H1 (cell line): Measurements from ENCODE around the gene BSG. TPM values are rescaled to one million over a fixed set of nuclear protein-coding genes. Genes with fewer than 3 reads are reported as not detected.

ENCODE experiments used
- CTCF ChIA-PET: fragments of 300-600 bp; sonication (Branson Sonifier 250); formaldehyde crosslinking; loops from one replicate; lab custom pipeline; 2021; ENCODE audit not compliant: partially characterized antibody; lab: Charles Lee
- POLR2A ChIA-PET: fragments of 300-600 bp; sonication (Branson Sonifier 250); formaldehyde crosslinking; loops from one replicate; lab custom pipeline; 2021; ENCODE audit warnings: inconsistent platforms; ENCODE audit not compliant: partially characterized antibody; lab: Charles Lee
- DNase-seq, 2 experiments: peaks; one replicate each; pipeline versions ENCODE4 v3.0.0 to v3.0.0-alpha.2; 2010 to 2022; ENCODE audit warnings: low spot score in 2 of 2, low read depth in 1 of 2, mixed read lengths in 1 of 2
- FAIRE-seq: peaks from 2 replicates; lab custom pipeline; 2011; peaks lifted over from hg19 to GRCh38; lab: Jason Lieb, UNC
- H2AFZ ChIP-seq: 2 replicates; pipeline ENCODE4 v1.8.1; 2012; ENCODE audit warnings: low read length, inconsistent platforms
- H2AK5ac ChIP-seq: 2 replicates; pipeline ENCODE4 v1.6.1; 2013; ENCODE audit warnings: low read depth, low read length
- H2BK120ac ChIP-seq: replicated peaks from 2 replicates; pipeline ENCODE3; 2013; ENCODE audit warnings: low read depth, low read length, inconsistent platforms
- H2BK12ac ChIP-seq: 2 replicates; pipeline ENCODE4 v1.6.1; 2013; ENCODE audit warnings: low read depth, low read length
- H2BK15ac ChIP-seq: 2 replicates; pipeline ENCODE4 v1.6.1; 2013; ENCODE audit warnings: low read length
- H2BK20ac ChIP-seq: 2 replicates; pipeline ENCODE4 v1.6.1; 2013; ENCODE audit warnings: low read length
- H2BK5ac ChIP-seq: 2 replicates; pipeline ENCODE4 v1.6.1; 2013; ENCODE audit warnings: low read depth, low read length
- H3K14ac ChIP-seq: 2 replicates; pipeline ENCODE4 v1.6.1; 2013; ENCODE audit warnings: inconsistent platforms; ENCODE audit not compliant: insufficient read length
- H3K18ac ChIP-seq: 2 replicates; pipeline ENCODE4 v1.6.1; 2013; ENCODE audit warnings: low read length; ENCODE audit errors: extremely low read depth
- H3K23ac ChIP-seq: 2 replicates; pipeline ENCODE4 v1.6.1; 2013; ENCODE audit warnings: inconsistent platforms; ENCODE audit not compliant: insufficient read length
- H3K23me2 ChIP-seq: 2 replicates; pipeline ENCODE4 v1.6.1; 2013; ENCODE audit warnings: low read depth, low read length
- H3K27ac ChIP-seq: 2 replicates; pipeline ENCODE4 v1.6.1; 2011; ENCODE audit warnings: low read depth, low read length, inconsistent platforms
- H3K27me3 ChIP-seq, 4 experiments: replicated peaks in 1 of 4; 1 replicate in 1 of 4; 2 replicates in 3 of 4; pipeline versions ENCODE4 v1.6.1 to v1.8.1; 2011 to 2013; ENCODE audit warnings: low read length in 3 of 4, mild to moderate bottlenecking in 3 of 4, inconsistent platforms in 2 of 4, mixed read lengths in 2 of 4, moderate library complexity in 1 of 4; ENCODE audit not compliant: control insufficient read depth in 3 of 4, insufficient read depth in 3 of 4; ENCODE audit errors: extremely low read depth in 1 of 4
- H3K36me3 ChIP-seq, 4 experiments: 2 replicates each; pipeline versions ENCODE4 v1.6.1 to v1.8.1; 2011 to 2013; ENCODE audit warnings: mild to moderate bottlenecking in 4 of 4, low read length in 3 of 4, moderate library complexity in 2 of 4, control low read depth in 1 of 4, inconsistent platforms in 1 of 4; ENCODE audit not compliant: insufficient read depth in 4 of 4, control insufficient read depth in 2 of 4
- H3K4ac ChIP-seq: replicated peaks from 2 replicates; pipeline ENCODE3; 2013; ENCODE audit warnings: low read length, low read depth, mixed read lengths, inconsistent platforms; ENCODE audit not compliant: insufficient read length
- H3K4me1 ChIP-seq, 4 experiments: replicated peaks in 1 of 4; 1 replicate in 1 of 4; 2 replicates in 3 of 4; pipeline versions ENCODE4 v1.6.1 to v1.8.1; 2011 to 2013; ENCODE audit warnings: low read length in 3 of 4, inconsistent platforms in 2 of 4, mixed read lengths in 1 of 4; ENCODE audit not compliant: insufficient read depth in 4 of 4, control insufficient read depth in 3 of 4
- H3K4me2 ChIP-seq, 2 experiments: 2 replicates each; pipeline versions ENCODE4 v1.6.1 to v1.8.1; 2011 to 2013; ENCODE audit warnings: low read depth in 2 of 2, low read length in 2 of 2, control low read depth in 1 of 2, inconsistent platforms in 1 of 2, mild to moderate bottlenecking in 1 of 2; ENCODE audit not compliant: insufficient read depth in 1 of 2
- H3K4me3 ChIP-seq, 4 experiments: fragments of 200-600, 300-600 bp in 1 of 4; sonication (generic), shearing (Covaris generic), sonication (Bioruptor Twin) in 1 of 4; 2 replicates each; pipeline versions ENCODE4 v1.5.1 to v1.8.1; 2011 to 2016; ENCODE audit warnings: low read length in 4 of 4, low read depth in 3 of 4, control low read depth in 2 of 4, inconsistent platforms in 2 of 4, mild to moderate bottlenecking in 2 of 4, mixed read lengths in 1 of 4, moderate library complexity in 1 of 4; ENCODE audit not compliant: insufficient read depth in 2 of 4; ENCODE audit errors: extremely low read depth in 1 of 4
- H3K56ac ChIP-seq: replicated peaks from 2 replicates; pipeline ENCODE3; 2013; ENCODE audit warnings: low read depth, mild to moderate bottlenecking, mixed read lengths, low read length, inconsistent platforms; ENCODE audit not compliant: insufficient read length
- H3K79me1 ChIP-seq: 2 replicates; pipeline ENCODE4 v1.6.1; 2013; ENCODE audit warnings: low read depth, low read length, control low read depth
- H3K79me2 ChIP-seq, 2 experiments: 2 replicates each; pipeline versions ENCODE4 v1.6.1 to v1.8.1; 2012 to 2013; ENCODE audit warnings: low read length in 2 of 2, mild to moderate bottlenecking in 2 of 2, inconsistent platforms in 1 of 2; ENCODE audit not compliant: insufficient read depth in 2 of 2, control insufficient read depth in 1 of 2
- H3K9ac ChIP-seq, 4 experiments: replicated peaks in 1 of 4; 1 replicate in 1 of 4; 2 replicates in 3 of 4; pipeline versions ENCODE4 v1.6.1 to v1.8.1; 2011 to 2013; ENCODE audit warnings: low read depth in 3 of 4, low read length in 3 of 4, control low read depth in 2 of 4, mild to moderate bottlenecking in 2 of 4, moderate library complexity in 2 of 4, inconsistent platforms in 1 of 4; ENCODE audit errors: extremely low read depth in 1 of 4
- H3K9me3 ChIP-seq, 2 experiments: 2 replicates each; pipeline versions ENCODE4 v1.6.1 to v1.8.1; 2012 to 2013; ENCODE audit warnings: mild to moderate bottlenecking in 2 of 2, moderate library complexity in 2 of 2, control low read depth in 1 of 2, inconsistent platforms in 1 of 2, low read depth in 1 of 2, low read length in 1 of 2, mixed read lengths in 1 of 2; ENCODE audit not compliant: insufficient read depth in 2 of 2
- H4K20me1 ChIP-seq, 2 experiments: replicated peaks in 1 of 2; 2 replicates each; pipeline versions ENCODE3 to v1.8.1; 2011 to 2013; ENCODE audit warnings: inconsistent platforms in 2 of 2, low read length in 2 of 2, mild to moderate bottlenecking in 1 of 2; ENCODE audit not compliant: insufficient read depth in 2 of 2, control insufficient read depth in 1 of 2
- H4K5ac ChIP-seq: 2 replicates; pipeline ENCODE4 v1.6.1; 2013; ENCODE audit warnings: low read length, low read depth, mixed read lengths, inconsistent platforms; ENCODE audit not compliant: insufficient read length
- H4K8ac ChIP-seq: 2 replicates; pipeline ENCODE4 v1.8.0; 2013; ENCODE audit warnings: mild to moderate bottlenecking, moderate library complexity, low read length, inconsistent platforms; ENCODE audit not compliant: insufficient read depth; ENCODE audit errors: extremely low read depth
- H4K91ac ChIP-seq: replicated peaks from 2 replicates; pipeline ENCODE3; 2013; ENCODE audit warnings: low read length, mixed read lengths, inconsistent platforms; ENCODE audit not compliant: insufficient read length
- BCL11A ChIP-seq, 2 experiments: IDR thresholded peaks; one replicate each; pipeline ENCODE4 v1.6.1; 2011; ENCODE audit warnings: low read depth in 2 of 2, low read length in 2 of 2, mild to moderate bottlenecking in 2 of 2
- CHD1 ChIP-seq: IDR thresholded peaks from 2 replicates; pipeline ENCODE4 v1.6.1; 2012; ENCODE audit warnings: low read depth, low read length, improper control_type of control experiment
- CHD2 ChIP-seq: IDR thresholded peaks from 2 replicates; pipeline ENCODE4 v1.6.1; 2012; ENCODE audit warnings: low read length, improper control_type of control experiment
- CTBP2 ChIP-seq: IDR thresholded peaks from 2 replicates; pipeline ENCODE4 v1.7.0; 2011; ENCODE audit warnings: borderline replicate concordance, mild to moderate bottlenecking, moderate library complexity, mixed read lengths, low read length; ENCODE audit not compliant: insufficient read depth, insufficient read length
- EP300 ChIP-seq, 2 experiments: IDR thresholded peaks; 1 replicate in 1 of 2; 2 replicates in 1 of 2; pipeline ENCODE4 v1.6.1; 2011 to 2012; ENCODE audit warnings: low read depth in 2 of 2, low read length in 2 of 2, mild to moderate bottlenecking in 2 of 2, borderline replicate concordance in 1 of 2, inconsistent platforms in 1 of 2, moderate library complexity in 1 of 2
- KDM4A ChIP-seq: IDR thresholded peaks from one replicate; pipeline ENCODE4 v1.7.1; 2012; ENCODE audit warnings: low read depth, mild to moderate bottlenecking, moderate library complexity, low read length, inconsistent platforms; ENCODE audit not compliant: severe bottlenecking
- MAX ChIP-seq: IDR thresholded peaks from 2 replicates; pipeline ENCODE4 v1.6.1; 2012; ENCODE audit warnings: inconsistent platforms
- NANOG ChIP-seq: IDR thresholded peaks from 2 replicates; pipeline ENCODE4 v1.6.1; 2011; ENCODE audit warnings: low read length, low read depth, mild to moderate bottlenecking, inconsistent platforms; ENCODE audit not compliant: insufficient read depth, poor library complexity, severe bottlenecking
- PHF8 ChIP-seq: fragments of 200-600 bp; sonication (generic); conservative IDR thresholded peaks from 2 replicates; pipeline ENCODE4 v1.7.1; 2012; ENCODE audit warnings: low read depth, mild to moderate bottlenecking, inconsistent platforms, low read length, moderate library complexity
- POLR2AphosphoS5 ChIP-seq: IDR thresholded peaks from 2 replicates; pipeline ENCODE4 v1.6.1; 2011; ENCODE audit warnings: low read depth, low read length
- WGBS, 2 experiments: shearing (Covaris generic) in 1 of 2; methylation state at CpG; one replicate each; pipeline versions ENCODE4 v1.1.6 to v1.1.7; 2013 to 2015; ENCODE audit warnings: low lambda C conversion rate in 2 of 2, mixed read lengths in 2 of 2, inconsistent platforms in 1 of 2, low coverage in 1 of 2, missing lambda C conversion rate in 1 of 2; ENCODE audit not compliant: insufficient replicate concordance in 2 of 2, insufficient coverage in 1 of 2, insufficient read length in 1 of 2; ENCODE audit errors: extremely low coverage in 1 of 2, missing lambda C conversion rate in 1 of 2; 5-methylcytosine and 5-hydroxymethylcytosine counted together
- polyA plus RNA-seq, 7 experiments: library from polyadenylated mRNA; depleted of rRNA in 3 of 7; stranded (reverse) in 5 of 7; unstranded in 2 of 7; fragments of >200 nt in 5 of 7; fragments of 200-250 nt in 2 of 7; gene quantifications; 1 replicate in 5 of 7; 2 replicates in 1 of 7; 4 replicates in 1 of 7; pipeline versions ENCODE4 v1.2.1 to v1.2.3, GENCODE V29; 2011 to 2013; ENCODE audit warnings: missing spikeins in 2 of 7, mixed read lengths in 2 of 7
- total RNA-seq: library from RNA; stranded (reverse); fragmentation: NEBNext Ultra II Directional; extraction: Animal tissue kit (Norgen Biotek cat#: 25700); gene quantifications from 2 replicates; pipeline ENCODE4 v1.2.1, GENCODE V29; 2021
- TF ChIP-seq, protein P1 (sequence below): IDR thresholded peaks from 2 replicates; pipeline ENCODE4 v1.6.1; 2012; ENCODE audit warnings: inconsistent platforms

Gene BSG
- total and polyA plus RNA-seq, 2 of the 8 experiments (the other 6 are each of a cell fraction or from before 2014, with no cell fraction given): 726 to 1,055 TPM

DNA sequence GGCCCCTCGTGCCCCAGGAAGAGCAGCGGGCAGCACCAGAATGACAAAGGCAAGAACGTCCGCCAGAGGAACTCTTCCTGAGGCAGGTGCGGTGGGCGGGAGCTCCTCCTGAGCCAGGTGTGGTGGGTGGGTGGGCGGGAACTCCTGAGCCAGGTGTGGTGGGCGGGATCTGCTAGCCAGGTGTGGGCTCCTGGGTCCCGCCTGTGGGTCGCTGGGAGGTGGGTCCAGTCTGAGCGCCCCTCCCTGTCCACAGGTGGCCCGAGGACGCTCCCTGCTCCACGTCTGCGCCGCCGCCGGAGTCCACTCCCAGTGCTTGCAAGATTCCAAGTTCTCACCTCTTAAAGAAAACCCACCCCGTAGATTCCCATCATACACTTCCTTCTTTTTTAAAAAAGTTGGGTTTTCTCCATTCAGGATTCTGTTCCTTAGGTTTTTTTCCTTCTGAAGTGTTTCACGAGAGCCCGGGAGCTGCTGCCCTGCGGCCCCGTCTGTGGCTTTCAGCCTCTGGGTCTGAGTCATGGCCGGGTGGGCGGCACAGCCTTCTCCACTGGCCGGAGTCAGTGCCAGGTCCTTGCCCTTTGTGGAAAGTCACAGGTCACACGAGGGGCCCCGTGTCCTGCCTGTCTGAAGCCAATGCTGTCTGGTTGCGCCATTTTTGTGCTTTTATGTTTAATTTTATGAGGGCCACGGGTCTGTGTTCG is 10.3 kb downstream of the BSG start:
- H3K27ac ChIP-seq: no peak overlapping the region
- peaks cover 9 to 44% (median 26%) of the 10 kb centered on the region in 4 experiments; a peak in 6 of 8 replicates for H3K36me3 ChIP-seq
- no peak overlapping the region for H4K5ac ChIP-seq
- H4K20me1 ChIP-seq: peaks cover 23 to 34% of the 10 kb centered on the region in 2 experiments
- H3K79me1 ChIP-seq: peaks cover 6% of the 10 kb centered on the region
- no peak overlapping the region for H3K23ac ChIP-seq
- DNase-seq (no peak), FAIRE-seq (no peak)
- no peak overlapping the region for H2BK15ac ChIP-seq
- ChIA-PET POLR2A (interaction anchor here (1.0 to 3.3 kb wide), 9 partner anchors 9 to 51 kb away, joined by 3 to 17 read pairs (median 5); partner anchors contain the start of genes BSG, CDC34 and GZMM), CTCF (interaction anchor here (1.5 kb wide), 1 partner anchor 50 kb away, joined by 5 read pairs; no protein-coding TSS in a partner anchor)
- H4K91ac ChIP-seq: no peak overlapping the region
- no peak overlapping the region for H2BK120ac ChIP-seq
- no peak overlapping the region for H2BK20ac ChIP-seq
- H3K79me2 ChIP-seq: peaks cover 7 to 29% of the 10 kb centered on the region in 2 experiments; a peak in 3 of 4 replicates
- no peak overlapping the region for H2AK5ac ChIP-seq
- no peak overlapping the region for H3K56ac ChIP-seq
- WGBS, 2 experiments: 92% methylated on average over 28 of the region's 31 CpGs; no CpG with 5 or more reads in 1 of the 2 experiments
- H2BK5ac ChIP-seq: no peak overlapping the region
- no peak overlapping the region for H2AFZ ChIP-seq
- H4K8ac ChIP-seq: no peak overlapping the region
- H3K23me2 ChIP-seq: 0 out of 2 replicates have a peak, but pooled peaks cover 2% of the 10 kb centered on the region
- H3K4me3 ChIP-seq: no peak overlapping the region
- no peaks in the 10 kb centered on the region for H3K9me3 ChIP-seq
- no peak overlapping the region for H3K4ac ChIP-seq
- no peaks in the 10 kb centered on the region for H3K27me3 ChIP-seq
- H3K18ac ChIP-seq: no peak overlapping the region
- H3K4me2 ChIP-seq: no peak overlapping the region
- peaks cover 0 to 6% (median 4%) of the 10 kb centered on the region in 4 experiments; a peak in 4 of 7 replicates for H3K4me1 ChIP-seq
- H3K9ac ChIP-seq: no peak overlapping the region
- H2BK12ac ChIP-seq: no peak overlapping the region
- H3K14ac ChIP-seq: no peak overlapping the region
- TF ChIP-seq CTBP2 (no peak), KDM4A (no peak), PHF8 (no peak), NANOG (no peak), BCL11A (IDR thresholded peaks at IDR 0.05; ENCODE audit: low read depth in 2 of 2, low read length in 2 of 2) (no peak), CHD1 (no peak), EP300 (IDR thresholded peaks at IDR 0.05; ENCODE audit: borderline replicate concordance in 1 of 2, low read depth in 2 of 2, low read length in 2 of 2) (no peak), CHD2 (no peak), POLR2AphosphoS5 (no peak), MAX (no peak)
- TF ChIP-seq, protein P1, sequence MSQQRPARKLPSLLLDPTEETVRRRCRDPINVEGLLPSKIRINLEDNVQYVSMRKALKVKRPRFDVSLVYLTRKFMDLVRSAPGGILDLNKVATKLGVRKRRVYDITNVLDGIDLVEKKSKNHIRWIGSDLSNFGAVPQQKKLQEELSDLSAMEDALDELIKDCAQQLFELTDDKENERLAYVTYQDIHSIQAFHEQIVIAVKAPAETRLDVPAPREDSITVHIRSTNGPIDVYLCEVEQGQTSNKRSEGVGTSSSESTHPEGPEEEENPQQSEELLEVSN: no peak
